ENCODE data around the gene AQP1.

The AQP1 gene

GRCh38 chr7:30908681-30909080 lies 3.0 kb upstream of the AQP1 start:
- in situ Hi-C loops (cut with MboI; ENCODE audit: low pct_unique_long_range_greater_than_20kb, low sequenced_read_pairs, unreplicated experiment): no loop called here
- TF ChIP-seq CTCF (IDR thresholded peaks at IDR 0.05; ENCODE audit: extremely low read depth, insufficient read depth, missing control alignments): peak; percentile 35
- DNase-seq (ENCODE audit: low spot score): peak; percentile 34

- in situ Hi-C loops (cut with MboI; ENCODE audit: low pct_unique_long_range_greater_than_20kb, low sequenced_read_pairs, unreplicated experiment): no loop called here
- DNase-seq (ENCODE audit: low spot score): no peak
- TF ChIP-seq CTCF (IDR thresholded peaks at IDR 0.05; ENCODE audit: extremely low read depth, insufficient read depth, missing control alignments): no peak
Measured at GRCh38 chr7:30909431-30909830, 2.2 kb upstream of the AQP1 start.

GRCh38 chr7:30910411-30911073 lies 1.1 kb upstream of the AQP1 start:
- DNase-seq (ENCODE audit: low spot score): no peak
- TF ChIP-seq CTCF (IDR thresholded peaks at IDR 0.05; ENCODE audit: extremely low read depth, insufficient read depth, missing control alignments): no peak
- in situ Hi-C loops (cut with MboI; ENCODE audit: low pct_unique_long_range_greater_than_20kb, low sequenced_read_pairs, unreplicated experiment): no loop called here

GRCh38 chr7:30911133-30911532 lies 520 bp upstream of the AQP1 start:
- no peak for TF ChIP-seq CTCF (IDR thresholded peaks at IDR 0.05; ENCODE audit: extremely low read depth, insufficient read depth, missing control alignments)
- no peak for DNase-seq (ENCODE audit: low spot score)
- in situ Hi-C loops (cut with MboI; ENCODE audit: low pct_unique_long_range_greater_than_20kb, low sequenced_read_pairs, unreplicated experiment): no loop called here

- no peak for TF ChIP-seq CTCF (IDR thresholded peaks at IDR 0.05; ENCODE audit: extremely low read depth, insufficient read depth, missing control alignments)
- in situ Hi-C loops (cut with MboI; ENCODE audit: low pct_unique_long_range_greater_than_20kb, low sequenced_read_pairs, unreplicated experiment): no loop called here
- no peak for DNase-seq (ENCODE audit: low spot score)
Measured at GRCh38 chr7:30912021-30912730, 523 bp downstream of the AQP1 start.

GRCh38 chr7:30912731-30912985 lies 1.0 kb downstream of the AQP1 start:
- TF ChIP-seq CTCF (IDR thresholded peaks at IDR 0.05; ENCODE audit: extremely low read depth, insufficient read depth, missing control alignments): no peak
- in situ Hi-C loops (cut with MboI; ENCODE audit: low pct_unique_long_range_greater_than_20kb, low sequenced_read_pairs, unreplicated experiment): no loop called here
- DNase-seq (ENCODE audit: low spot score): no peak

Data from GM13977 (cell line).